GM23338 (cell line): Measurements from ENCODE around the gene KLF11.

Source experiments
- CTCF ChIP-seq, 2 experiments: fragments of 200-600 bp in 1 of 2; sonication (generic) in 1 of 2; conservative IDR thresholded peaks; 2 replicates each; pipeline versions ENCODE4 v1.5.1 to v1.6.1; 2016 to 2017; ENCODE audit warnings: antibody characterized with exemption in 2 of 2, low read depth in 2 of 2, mild to moderate bottlenecking in 2 of 2, moderate library complexity in 1 of 2
- EZH2 ChIP-seq: fragments of 200-600 bp; sonication (generic); IDR thresholded peaks from one replicate; pipeline ENCODE4 v1.8.0; 2017; ENCODE audit warnings: antibody characterized with exemption, mild to moderate bottlenecking, low read depth; ENCODE audit not compliant: unreplicated experiment
- EZH2phosphoT487 ChIP-seq: fragments of 200-600 bp; sonication (generic); IDR thresholded peaks from one replicate; pipeline ENCODE4 v1.8.1; 2018; ENCODE audit warnings: antibody characterized with exemption; ENCODE audit not compliant: unreplicated experiment
- POLR2AphosphoS5 ChIP-seq: IDR thresholded peaks from 2 replicates; pipeline ENCODE4 v1.6.1; 2016; ENCODE audit warnings: antibody characterized with exemption, low read depth
- REST ChIP-seq: IDR thresholded peaks from one replicate; pipeline ENCODE4 v1.6.1; 2018; ENCODE audit warnings: antibody characterized with exemption; ENCODE audit not compliant: unreplicated experiment

GRCh38 chr2:10073706-10074105 is 30.4 kb downstream of the KLF11 start:
- no peak for TF ChIP-seq CTCF (conservative IDR thresholded peaks at IDR 0.05; ENCODE audit: low read depth in 2 of 2)
- no peak for TF ChIP-seq EZH2phosphoT487
- TF ChIP-seq EZH2: no peak
- no peak for TF ChIP-seq POLR2AphosphoS5
- no peak for TF ChIP-seq REST
